ENCODE results near the gene UMOD. TPM values are rescaled to one million over a fixed set of nuclear protein-coding genes. Genes with fewer than 3 reads are reported as not detected.

UMOD gene
- polyA plus RNA-seq, 2 donors: not detected

- H3K36me3 ChIP-seq (ENCODE audit: control insufficient read depth in 2 of 2, insufficient read depth in 2 of 2, low read length in 1 of 2): no peaks in the 10 kb centered on the region
- H3K27me3 ChIP-seq (ENCODE audit: control insufficient read depth in 1 of 2, insufficient read depth in 2 of 2, low read length in 2 of 2): no peaks in the 10 kb centered on the region
- H3K9me3 ChIP-seq (ENCODE audit: control insufficient read depth in 2 of 2, insufficient read depth in 1 of 2, low read depth in 1 of 2, low read length in 1 of 2): no peaks in the 10 kb centered on the region
- WGBS, 2 donors: 73 to 80% methylated on average over 9 of the region's 9 CpGs
- H3K4me3 ChIP-seq (ENCODE audit: low read depth in 1 of 2, low read length in 2 of 2): no peak overlapping the region
- H3K4me1 ChIP-seq (ENCODE audit: control insufficient read depth in 2 of 2, insufficient read depth in 2 of 2, low read length in 1 of 2): no peaks in the 10 kb centered on the region
- no peak overlapping the region for H3K27ac ChIP-seq (ENCODE audit: low read depth in 2 of 2, low read length in 1 of 2)
Observed at GRCh38 chr16:20369452-20370054, 17.0 kb upstream of the UMOD start.

- WGBS, 2 donors: 68 to 72% methylated on average over 3 of the region's 3 CpGs
- Histone ChIP-seq H3K27me3 (ENCODE audit: control insufficient read depth in 1 of 2, insufficient read depth in 2 of 2, low read length in 2 of 2) (no peaks in the 10 kb centered on the region), H3K9me3 (ENCODE audit: control insufficient read depth in 2 of 2, insufficient read depth in 1 of 2, low read depth in 1 of 2, low read length in 1 of 2) (no peaks in the 10 kb centered on the region), H3K27ac (ENCODE audit: low read depth in 2 of 2, low read length in 1 of 2) (no peak overlapping the region), H3K4me3 (ENCODE audit: low read depth in 1 of 2, low read length in 2 of 2) (no peak overlapping the region), H3K36me3 (ENCODE audit: control insufficient read depth in 2 of 2, insufficient read depth in 2 of 2, low read length in 1 of 2) (no peaks in the 10 kb centered on the region), H3K4me1 (ENCODE audit: control insufficient read depth in 2 of 2, insufficient read depth in 2 of 2, low read length in 1 of 2) (no peaks in the 10 kb centered on the region)
Observed at GRCh38 chr16:20364051-20364450, 11.5 kb upstream of the UMOD start.

GRCh38 chr16:20363191-20363590 is 10.7 kb upstream of the UMOD start:
- Histone ChIP-seq H3K4me3 (ENCODE audit: low read depth in 1 of 2, low read length in 2 of 2) (no peak overlapping the region), H3K9me3 (ENCODE audit: control insufficient read depth in 2 of 2, insufficient read depth in 1 of 2, low read depth in 1 of 2, low read length in 1 of 2) (no peaks in the 10 kb centered on the region), H3K27me3 (ENCODE audit: control insufficient read depth in 1 of 2, insufficient read depth in 2 of 2, low read length in 2 of 2) (no peaks in the 10 kb centered on the region), H3K36me3 (ENCODE audit: control insufficient read depth in 2 of 2, insufficient read depth in 2 of 2, low read length in 1 of 2) (no peaks in the 10 kb centered on the region), H3K27ac (ENCODE audit: low read depth in 2 of 2, low read length in 1 of 2) (no peak overlapping the region), H3K4me1 (ENCODE audit: control insufficient read depth in 2 of 2, insufficient read depth in 2 of 2, low read length in 1 of 2) (no peaks in the 10 kb centered on the region)
- WGBS, 2 donors: 29 to 42% methylated on average over 2 of the region's 2 CpGs

- no peaks in the 10 kb centered on the region for H3K9me3 ChIP-seq (ENCODE audit: control insufficient read depth in 2 of 2, insufficient read depth in 1 of 2, low read depth in 1 of 2, low read length in 1 of 2)
- no peaks in the 10 kb centered on the region for H3K4me1 ChIP-seq (ENCODE audit: control insufficient read depth in 2 of 2, insufficient read depth in 2 of 2, low read length in 1 of 2)
- no peak overlapping the region for H3K4me3 ChIP-seq (ENCODE audit: low read depth in 1 of 2, low read length in 2 of 2)
- 56 to 59% methylated on average over 2 of the region's 2 CpGs for WGBS, 2 donors
- no peaks in the 10 kb centered on the region for H3K36me3 ChIP-seq (ENCODE audit: control insufficient read depth in 2 of 2, insufficient read depth in 2 of 2, low read length in 1 of 2)
- H3K27ac ChIP-seq (ENCODE audit: low read depth in 2 of 2, low read length in 1 of 2): no peak overlapping the region
- no peaks in the 10 kb centered on the region for H3K27me3 ChIP-seq (ENCODE audit: control insufficient read depth in 1 of 2, insufficient read depth in 2 of 2, low read length in 2 of 2)
Observed at GRCh38 chr16:20359997-20360396, 7.5 kb upstream of the UMOD start.

DNA sequence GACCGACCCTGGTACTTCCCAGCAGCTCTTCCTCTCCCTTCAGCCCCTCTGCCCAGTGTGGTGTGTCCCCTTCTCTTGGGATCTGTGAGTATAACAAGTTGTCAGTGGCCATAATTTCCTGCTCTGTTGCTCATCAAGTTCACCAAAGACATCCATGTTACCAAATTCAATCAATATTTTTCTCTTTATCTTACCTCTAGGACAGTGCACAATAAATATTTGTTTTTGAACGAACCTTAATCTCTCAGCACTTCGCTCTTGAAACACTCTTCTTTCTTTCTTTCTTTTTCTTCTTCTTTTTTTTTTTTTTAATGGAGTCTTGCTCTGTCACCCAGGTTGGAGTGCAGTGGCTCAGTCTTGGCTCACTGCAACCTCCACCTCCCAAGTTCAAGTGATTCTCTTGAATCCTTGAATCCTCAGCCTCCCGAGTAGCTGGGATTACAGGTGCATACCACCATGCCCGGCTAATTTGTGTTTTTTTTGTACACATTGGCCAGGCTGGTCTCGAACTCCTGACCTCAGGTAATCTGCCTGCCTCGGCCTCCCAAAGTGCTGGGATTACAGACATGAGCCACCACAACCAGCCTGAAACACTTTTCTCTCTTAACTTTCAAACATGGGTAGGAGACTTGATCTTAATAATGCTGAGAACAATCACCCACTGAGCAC is 2.7 kb upstream of the UMOD start:
- H3K27me3 ChIP-seq (ENCODE audit: control insufficient read depth in 1 of 2, insufficient read depth in 2 of 2, low read length in 2 of 2): no peaks in the 10 kb centered on the region
- H3K4me3 ChIP-seq (ENCODE audit: low read depth in 1 of 2, low read length in 2 of 2): no peak overlapping the region
- peaks cover 0 to 2% of the 10 kb centered on the region in 2 donors for H3K9me3 ChIP-seq (ENCODE audit: control insufficient read depth in 2 of 2, insufficient read depth in 1 of 2, low read depth in 1 of 2, low read length in 1 of 2)
- no peaks in the 10 kb centered on the region for H3K4me1 ChIP-seq (ENCODE audit: control insufficient read depth in 2 of 2, insufficient read depth in 2 of 2, low read length in 1 of 2)
- no peak overlapping the region for H3K27ac ChIP-seq (ENCODE audit: low read depth in 2 of 2, low read length in 1 of 2)
- no peaks in the 10 kb centered on the region for H3K36me3 ChIP-seq (ENCODE audit: control insufficient read depth in 2 of 2, insufficient read depth in 2 of 2, low read length in 1 of 2)
- 64 to 70% methylated on average over 7 of the region's 7 CpGs for WGBS, 2 donors

- H3K9me3 ChIP-seq (ENCODE audit: control insufficient read depth in 2 of 2, insufficient read depth in 1 of 2, low read depth in 1 of 2, low read length in 1 of 2): peaks cover 0 to 2% of the 10 kb centered on the region in 2 donors
Observed at GRCh38 chr16:20353379-20353778, 864 bp upstream of the UMOD start.

DNA sequence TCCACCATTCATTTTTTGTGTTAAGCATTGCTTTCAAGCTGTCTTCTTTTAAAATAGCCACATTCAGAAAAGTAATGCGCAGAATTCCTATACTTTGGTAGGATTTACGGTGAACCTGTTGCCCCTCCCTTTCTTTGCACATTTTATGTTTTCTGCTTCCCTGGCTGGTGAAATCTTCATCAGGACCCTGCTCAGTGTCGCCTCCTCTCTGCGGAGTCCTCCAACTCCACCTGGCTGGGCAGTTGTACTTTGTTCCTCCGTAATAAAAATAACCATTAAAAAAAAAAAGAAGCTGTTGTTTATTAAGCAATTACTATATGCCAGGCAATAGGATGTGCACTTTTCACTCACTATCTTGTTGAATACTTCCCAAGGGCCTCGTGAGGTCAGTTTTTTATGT is 2.9 kb downstream of the UMOD start:
- no peak overlapping the region for H3K4me3 ChIP-seq (ENCODE audit: low read depth in 1 of 2, low read length in 2 of 2)
- 82 to 84% methylated on average over 6 of the region's 6 CpGs for WGBS, 2 donors
- no peak overlapping the region for H3K27ac ChIP-seq (ENCODE audit: low read depth in 2 of 2, low read length in 1 of 2)
- H3K36me3 ChIP-seq (ENCODE audit: control insufficient read depth in 2 of 2, insufficient read depth in 2 of 2, low read length in 1 of 2): no peaks in the 10 kb centered on the region
- peaks cover 0 to 2% of the 10 kb centered on the region in 2 donors for H3K9me3 ChIP-seq (ENCODE audit: control insufficient read depth in 2 of 2, insufficient read depth in 1 of 2, low read depth in 1 of 2, low read length in 1 of 2)
- H3K4me1 ChIP-seq (ENCODE audit: control insufficient read depth in 2 of 2, insufficient read depth in 2 of 2, low read length in 1 of 2): peaks cover 0 to 6% of the 10 kb centered on the region in 2 donors
- no peaks in the 10 kb centered on the region for H3K27me3 ChIP-seq (ENCODE audit: control insufficient read depth in 1 of 2, insufficient read depth in 2 of 2, low read length in 2 of 2)

More at GRCh38 chr16:20353379-20353778, 864 bp upstream of the UMOD start:
- H3K4me3 ChIP-seq (ENCODE audit: low read depth in 1 of 2, low read length in 2 of 2): no peak overlapping the region
- no peaks in the 10 kb centered on the region for H3K27me3 ChIP-seq (ENCODE audit: control insufficient read depth in 1 of 2, insufficient read depth in 2 of 2, low read length in 2 of 2)
- H3K4me1 ChIP-seq (ENCODE audit: control insufficient read depth in 2 of 2, insufficient read depth in 2 of 2, low read length in 1 of 2): peaks cover 0 to 4% of the 10 kb centered on the region in 2 donors
- no peaks in the 10 kb centered on the region for H3K36me3 ChIP-seq (ENCODE audit: control insufficient read depth in 2 of 2, insufficient read depth in 2 of 2, low read length in 1 of 2)
- H3K27ac ChIP-seq (ENCODE audit: low read depth in 2 of 2, low read length in 1 of 2): no peak overlapping the region

GRCh38 chr16:20348365-20349185 is 3.9 kb downstream of the UMOD start:
- Histone ChIP-seq H3K27ac (ENCODE audit: low read depth in 2 of 2, low read length in 1 of 2) (no peak overlapping the region), H3K9me3 (ENCODE audit: control insufficient read depth in 2 of 2, insufficient read depth in 1 of 2, low read depth in 1 of 2, low read length in 1 of 2) (peaks cover 0 to 2% of the 10 kb centered on the region in 2 donors), H3K4me3 (ENCODE audit: low read depth in 1 of 2, low read length in 2 of 2) (no peak overlapping the region), H3K36me3 (ENCODE audit: control insufficient read depth in 2 of 2, insufficient read depth in 2 of 2, low read length in 1 of 2) (no peaks in the 10 kb centered on the region), H3K27me3 (ENCODE audit: control insufficient read depth in 1 of 2, insufficient read depth in 2 of 2, low read length in 2 of 2) (no peaks in the 10 kb centered on the region), H3K4me1 (ENCODE audit: control insufficient read depth in 2 of 2, insufficient read depth in 2 of 2, low read length in 1 of 2) (peaks cover 0 to 6% of the 10 kb centered on the region in 2 donors)
- 22 to 24% methylated on average over 76 to 77 of the region's 77 CpGs for WGBS, 2 donors

- Histone ChIP-seq H3K9me3 (ENCODE audit: control insufficient read depth in 2 of 2, insufficient read depth in 1 of 2, low read depth in 1 of 2, low read length in 1 of 2) (peaks cover 0 to under 1% of the 10 kb centered on the region in 2 donors), H3K27ac (ENCODE audit: low read depth in 2 of 2, low read length in 1 of 2) (no peak overlapping the region), H3K36me3 (ENCODE audit: control insufficient read depth in 2 of 2, insufficient read depth in 2 of 2, low read length in 1 of 2) (no peaks in the 10 kb centered on the region), H3K4me3 (ENCODE audit: low read depth in 1 of 2, low read length in 2 of 2) (no peak overlapping the region), H3K27me3 (ENCODE audit: control insufficient read depth in 1 of 2, insufficient read depth in 2 of 2, low read length in 2 of 2) (no peaks in the 10 kb centered on the region), H3K4me1 (ENCODE audit: control insufficient read depth in 2 of 2, insufficient read depth in 2 of 2, low read length in 1 of 2) (peaks cover 0 to 6% of the 10 kb centered on the region in 2 donors)
- 60 to 66% methylated on average over 12 of the region's 12 CpGs for WGBS, 2 donors
Observed at GRCh38 chr16:20347666-20348364, 4.7 kb downstream of the UMOD start.
